ENCODE data around the gene LRRC57.

LRRC57 gene

DNA sequence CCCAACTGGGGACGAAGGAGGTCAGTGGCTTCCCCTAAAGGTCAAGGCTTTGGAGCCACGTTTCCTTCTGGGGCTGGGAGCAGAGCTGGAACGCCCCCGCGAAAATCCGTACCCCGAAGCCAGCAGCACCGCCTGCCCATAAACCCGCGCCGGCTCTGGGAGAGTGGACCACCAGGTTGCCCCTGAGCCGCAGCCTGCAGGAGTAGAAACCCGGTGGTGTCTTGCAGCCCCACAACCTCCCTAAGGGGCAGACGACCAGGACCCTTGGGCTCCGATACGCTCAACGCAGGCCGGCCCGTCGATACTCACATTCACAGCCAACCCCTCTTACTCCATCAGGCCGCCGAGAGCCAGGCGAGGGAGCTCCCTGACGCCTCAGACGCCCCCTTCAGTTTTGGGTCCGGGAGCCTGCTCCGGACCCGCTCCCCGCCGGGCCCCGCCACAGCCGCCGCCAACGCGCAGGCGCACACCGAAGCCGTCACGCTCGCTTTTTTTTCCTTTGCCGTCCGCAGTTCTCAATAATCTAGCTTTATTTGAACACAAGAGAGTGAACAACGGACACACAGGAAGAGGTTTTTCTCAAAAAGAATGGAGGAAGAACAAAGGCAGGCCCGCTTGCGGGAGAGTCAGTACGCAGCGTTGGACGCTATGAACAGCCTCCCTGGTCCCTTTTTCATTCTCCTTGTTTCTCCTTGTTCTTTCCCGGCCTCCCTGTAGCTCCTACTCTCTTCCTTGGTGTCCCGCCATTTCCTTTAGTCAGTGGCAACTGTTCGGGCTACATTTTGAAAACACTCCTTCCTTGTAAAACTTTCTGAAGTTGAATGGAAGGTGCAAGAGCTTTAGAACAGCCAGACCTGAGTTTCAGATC lies 57.7 kb downstream of the LRRC57 start, which contains the start of gene ZNF106:
Gene ZNF106, minus strand, starts transcription at position 471 of the 868 bp plus-strand sequence. CDS start 18,852 bp downstream, outside the sequence.
- DNase-seq (ENCODE audit: low read depth), result peak; percentile 77

DNA sequence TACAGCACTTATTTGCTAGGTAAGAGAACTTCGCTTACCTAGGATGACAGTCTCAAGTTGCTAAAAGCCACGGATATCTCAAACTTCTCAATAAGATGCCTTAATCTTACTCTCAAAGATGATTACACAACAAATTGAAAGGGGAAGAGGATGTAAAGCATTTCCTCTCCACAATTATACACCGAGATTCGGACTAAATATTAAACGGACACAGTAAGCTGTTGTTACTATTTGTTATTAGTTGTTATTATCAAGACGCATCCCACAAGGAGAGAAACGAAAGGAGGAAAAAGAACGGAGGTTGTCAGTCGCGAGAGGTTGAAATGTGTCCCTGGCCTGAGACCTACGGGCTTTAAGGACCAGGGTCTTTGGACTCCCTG lies 58.3 kb downstream of the LRRC57 start:
- no peak for DNase-seq (ENCODE audit: low read depth)
